ENCODE results near the gene ANXA10.

The ANXA10 gene, protein sequence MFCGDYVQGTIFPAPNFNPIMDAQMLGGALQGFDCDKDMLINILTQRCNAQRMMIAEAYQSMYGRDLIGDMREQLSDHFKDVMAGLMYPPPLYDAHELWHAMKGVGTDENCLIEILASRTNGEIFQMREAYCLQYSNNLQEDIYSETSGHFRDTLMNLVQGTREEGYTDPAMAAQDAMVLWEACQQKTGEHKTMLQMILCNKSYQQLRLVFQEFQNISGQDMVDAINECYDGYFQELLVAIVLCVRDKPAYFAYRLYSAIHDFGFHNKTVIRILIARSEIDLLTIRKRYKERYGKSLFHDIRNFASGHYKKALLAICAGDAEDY

DNA sequence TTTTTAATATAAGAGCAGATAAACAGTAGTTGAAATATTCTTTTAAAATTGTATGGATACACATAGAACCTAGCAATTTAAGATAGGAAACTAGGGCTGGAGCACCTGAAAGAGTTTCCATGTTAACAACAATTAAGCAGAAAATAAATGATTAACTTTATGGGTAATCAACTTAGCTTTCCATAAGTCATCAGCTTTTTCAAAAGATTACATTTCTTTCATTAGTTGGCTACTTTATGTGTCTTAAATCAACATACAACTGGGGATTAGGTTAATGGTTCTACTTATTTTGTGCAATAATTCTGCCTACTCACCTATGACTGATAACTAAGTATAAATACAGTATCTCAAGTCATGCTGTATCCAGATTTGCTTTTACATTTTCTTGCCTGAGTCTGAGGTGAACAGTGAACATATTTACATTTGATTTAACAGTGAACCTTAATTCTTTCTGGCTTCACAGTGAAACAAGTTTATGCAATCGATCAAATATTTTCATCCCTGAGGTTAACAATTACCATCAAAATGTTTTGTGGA lies at the start of gene ANXA10:
TSS of gene ANXA10 (plus strand) at position 362 of the 537 bp plus-strand sequence. CDS start at position 526, 164 bp downstream.
- H3K36me3 ChIP-seq (ENCODE audit: insufficient read depth, low read length): no peaks in the 10 kb centered on the region
- no peak within 1 kb of the TSS for H3K9ac ChIP-seq (ENCODE audit: low read length)
- no peaks in the 10 kb centered on the region for H3K9me3 ChIP-seq (ENCODE audit: low read length)
- H3K4me3 ChIP-seq (ENCODE audit: low read depth in 1 of 2, low read length in 2 of 2): no peak within 1 kb of the TSS
- no peaks in the 10 kb centered on the region for H3K27me3 ChIP-seq (ENCODE audit: control insufficient read depth in 1 of 2, insufficient read depth in 2 of 2, low read length in 2 of 2)
- H3K4me1 ChIP-seq (ENCODE audit: insufficient read depth, low read length): no peaks in the 10 kb centered on the region
- H3K27ac ChIP-seq (ENCODE audit: low read depth, low read length): no peak within 1 kb of the TSS

DNA sequence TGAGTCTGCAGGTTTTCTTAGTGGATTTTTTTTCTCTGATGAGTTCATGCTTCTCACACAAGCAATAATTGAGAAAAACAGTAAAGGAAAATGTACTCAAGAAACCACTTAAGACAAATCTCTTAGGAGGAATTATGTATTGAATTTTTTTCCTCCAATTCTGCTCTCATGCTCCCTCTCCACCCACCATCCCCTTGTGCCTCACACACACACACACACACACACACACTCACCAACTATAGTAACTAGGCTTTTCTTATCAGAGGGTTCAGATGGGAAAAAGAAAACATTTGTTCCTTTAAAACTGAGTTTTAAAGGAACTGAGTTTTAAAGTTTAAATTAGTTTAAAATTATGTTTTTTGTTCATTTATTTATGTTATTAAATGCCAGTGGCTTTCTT lies 47.0 kb upstream of the ANXA10 start:
- Histone ChIP-seq H3K9me3 (ENCODE audit: low read length) (no peaks in the 10 kb centered on the region), H3K36me3 (ENCODE audit: insufficient read depth, low read length) (no peaks in the 10 kb centered on the region), H3K9ac (ENCODE audit: low read length) (no peak overlapping the region), H3K27ac (ENCODE audit: low read depth, low read length) (no peak overlapping the region), H3K4me3 (ENCODE audit: low read depth in 1 of 2, low read length in 2 of 2) (no peak overlapping the region), H3K4me1 (ENCODE audit: insufficient read depth, low read length) (no peaks in the 10 kb centered on the region), H3K27me3 (ENCODE audit: control insufficient read depth in 1 of 2, insufficient read depth in 2 of 2, low read length in 2 of 2) (no peaks in the 10 kb centered on the region)

DNA sequence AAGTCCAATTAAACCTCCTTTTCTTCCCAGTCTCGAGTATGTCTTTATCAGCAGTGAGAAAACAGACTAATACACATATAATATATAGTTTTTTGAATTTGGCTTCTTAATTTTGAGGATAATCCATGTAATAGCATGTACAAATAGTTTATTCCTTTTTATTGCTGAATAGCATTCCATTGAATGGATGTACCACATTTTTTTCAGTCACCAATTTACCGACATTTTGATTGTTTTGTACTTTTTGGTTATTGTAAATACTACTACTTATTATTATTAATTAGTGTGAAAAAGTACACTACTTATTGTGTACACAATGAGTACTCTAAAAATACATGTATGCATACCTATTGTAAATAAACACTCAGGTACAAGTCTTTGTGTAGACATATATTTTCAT lies 42.3 kb upstream of the ANXA10 start:
- H3K9me3 ChIP-seq (ENCODE audit: low read length): no peaks in the 10 kb centered on the region
- H3K4me3 ChIP-seq (ENCODE audit: low read depth in 1 of 2, low read length in 2 of 2): no peak overlapping the region
- H3K9ac ChIP-seq (ENCODE audit: low read length): no peak overlapping the region
- no peaks in the 10 kb centered on the region for H3K27me3 ChIP-seq (ENCODE audit: control insufficient read depth in 1 of 2, insufficient read depth in 2 of 2, low read length in 2 of 2)
- H3K27ac ChIP-seq (ENCODE audit: low read depth, low read length): no peak overlapping the region
- H3K36me3 ChIP-seq (ENCODE audit: insufficient read depth, low read length): no peaks in the 10 kb centered on the region
- H3K4me1 ChIP-seq (ENCODE audit: insufficient read depth, low read length): no peaks in the 10 kb centered on the region

DNA sequence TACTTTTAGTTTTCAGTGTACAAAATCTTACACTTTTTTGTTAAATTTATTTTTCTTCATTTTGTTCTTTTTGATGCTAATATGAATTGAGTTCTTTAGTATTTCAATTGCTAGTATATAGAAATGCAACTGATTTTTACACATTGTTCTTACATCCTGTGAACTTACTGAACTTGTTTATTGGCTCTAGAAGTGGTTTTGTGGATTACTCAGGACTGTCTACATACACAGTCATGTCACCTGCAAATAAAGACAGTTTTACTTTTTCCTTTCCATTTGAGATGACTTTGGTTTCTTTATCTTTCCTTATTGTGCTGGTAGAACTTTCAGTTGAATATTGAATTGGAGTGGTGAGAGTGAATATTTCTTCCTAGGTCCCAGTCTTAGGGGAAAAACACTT lies 40.8 kb upstream of the ANXA10 start:
- Histone ChIP-seq H3K4me1 (ENCODE audit: insufficient read depth, low read length) (no peaks in the 10 kb centered on the region), H3K4me3 (ENCODE audit: low read depth in 1 of 2, low read length in 2 of 2) (no peak overlapping the region), H3K27me3 (ENCODE audit: control insufficient read depth in 1 of 2, insufficient read depth in 2 of 2, low read length in 2 of 2) (no peaks in the 10 kb centered on the region), H3K27ac (ENCODE audit: low read depth, low read length) (no peak overlapping the region), H3K9ac (ENCODE audit: low read length) (no peak overlapping the region), H3K36me3 (ENCODE audit: insufficient read depth, low read length) (no peaks in the 10 kb centered on the region), H3K9me3 (ENCODE audit: low read length) (no peaks in the 10 kb centered on the region)

DNA sequence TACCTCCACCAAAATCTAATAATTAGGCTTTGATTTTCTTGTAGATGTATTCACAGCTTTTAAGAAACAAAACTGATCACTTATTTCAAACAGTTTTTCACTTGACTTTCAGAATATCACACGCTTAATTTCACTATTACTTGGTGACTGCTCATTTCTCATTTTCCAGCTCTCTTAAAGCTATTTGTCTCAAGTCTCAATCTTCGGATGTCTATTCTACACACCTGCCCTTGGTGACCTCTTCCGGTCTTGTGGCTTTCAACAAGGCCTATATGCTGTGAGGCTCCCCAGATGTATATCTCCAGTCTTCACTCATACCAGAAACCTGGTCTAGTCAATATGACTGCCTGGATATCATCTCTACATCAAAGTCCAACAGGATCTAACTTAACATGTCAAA lies 34.9 kb upstream of the ANXA10 start:
- no peak overlapping the region for H3K27ac ChIP-seq (ENCODE audit: low read depth, low read length)
- no peak overlapping the region for H3K4me3 ChIP-seq (ENCODE audit: low read depth in 1 of 2, low read length in 2 of 2)
- no peaks in the 10 kb centered on the region for H3K4me1 ChIP-seq (ENCODE audit: insufficient read depth, low read length)
- no peaks in the 10 kb centered on the region for H3K27me3 ChIP-seq (ENCODE audit: control insufficient read depth in 1 of 2, insufficient read depth in 2 of 2, low read length in 2 of 2)
- H3K9ac ChIP-seq (ENCODE audit: low read length): no peak overlapping the region
- no peaks in the 10 kb centered on the region for H3K36me3 ChIP-seq (ENCODE audit: insufficient read depth, low read length)
- H3K9me3 ChIP-seq (ENCODE audit: low read length): no peaks in the 10 kb centered on the region

DNA sequence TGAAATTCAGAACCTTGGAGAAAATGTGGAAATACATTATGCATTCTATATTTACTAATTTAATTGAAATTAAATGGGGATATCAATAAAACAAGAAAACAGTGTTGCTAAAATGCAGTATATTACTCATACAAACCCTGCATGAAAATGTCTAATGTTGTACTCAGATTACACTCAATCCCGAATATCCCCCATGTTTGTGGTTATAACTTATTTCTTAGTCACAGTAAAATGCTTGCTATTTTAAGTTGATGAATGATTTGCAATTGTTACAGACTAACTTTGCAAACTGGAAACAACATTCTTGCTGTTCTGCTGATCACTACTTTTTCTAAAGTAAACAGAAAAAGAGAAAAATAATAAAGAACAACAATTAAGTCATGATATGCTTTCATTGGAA lies 33.1 kb upstream of the ANXA10 start:
- Histone ChIP-seq H3K9me3 (ENCODE audit: low read length) (no peaks in the 10 kb centered on the region), H3K4me3 (ENCODE audit: low read depth in 1 of 2, low read length in 2 of 2) (no peak overlapping the region), H3K9ac (ENCODE audit: low read length) (no peak overlapping the region), H3K27ac (ENCODE audit: low read depth, low read length) (no peak overlapping the region), H3K27me3 (ENCODE audit: control insufficient read depth in 1 of 2, insufficient read depth in 2 of 2, low read length in 2 of 2) (no peaks in the 10 kb centered on the region), H3K4me1 (ENCODE audit: insufficient read depth, low read length) (no peaks in the 10 kb centered on the region), H3K36me3 (ENCODE audit: insufficient read depth, low read length) (no peaks in the 10 kb centered on the region)

DNA sequence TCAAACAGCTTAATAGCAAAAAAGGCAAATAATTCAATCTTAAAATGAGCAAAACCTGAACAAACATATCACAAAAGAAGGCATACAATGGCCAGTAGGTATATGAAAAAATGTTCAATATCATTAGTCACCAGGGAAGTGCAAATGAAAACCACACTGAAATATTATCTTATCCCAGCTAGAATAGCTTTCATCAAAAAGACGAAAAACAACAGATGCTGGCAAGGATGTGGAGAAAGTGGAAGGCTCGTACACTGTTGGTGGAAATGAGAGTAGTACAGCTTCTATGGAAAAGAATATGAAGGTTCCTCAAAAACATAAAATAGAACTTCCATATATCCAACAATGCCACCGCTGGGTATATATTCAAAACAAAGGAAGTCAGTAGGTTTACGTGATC lies 29.3 kb upstream of the ANXA10 start:
- no peak overlapping the region for H3K27ac ChIP-seq (ENCODE audit: low read depth, low read length)

DNA sequence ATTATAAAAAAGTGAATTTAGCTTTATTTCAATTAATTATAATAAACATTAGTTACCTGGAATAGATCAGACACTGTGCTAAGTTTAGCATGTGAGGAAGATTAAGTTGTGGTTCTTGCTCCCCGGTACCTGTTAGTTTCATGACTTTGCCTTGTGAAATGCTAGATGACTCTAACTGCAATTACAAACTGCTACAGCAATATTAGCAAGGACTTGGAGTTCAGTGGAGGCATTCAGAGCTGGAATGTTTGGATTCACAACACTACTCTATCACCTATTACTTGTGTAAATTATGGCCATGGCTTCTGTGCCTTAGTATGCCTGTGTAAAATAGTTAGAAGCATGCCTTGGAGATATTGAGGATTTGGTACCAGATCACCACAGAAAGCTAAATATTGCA lies 21.4 kb upstream of the ANXA10 start:
- Histone ChIP-seq H3K9me3 (ENCODE audit: low read length) (no peaks in the 10 kb centered on the region), H3K4me3 (ENCODE audit: low read depth in 1 of 2, low read length in 2 of 2) (no peak overlapping the region), H3K36me3 (ENCODE audit: insufficient read depth, low read length) (no peaks in the 10 kb centered on the region), H3K27ac (ENCODE audit: low read depth, low read length) (no peak overlapping the region), H3K27me3 (ENCODE audit: control insufficient read depth in 1 of 2, insufficient read depth in 2 of 2, low read length in 2 of 2) (no peaks in the 10 kb centered on the region), H3K4me1 (ENCODE audit: insufficient read depth, low read length) (no peaks in the 10 kb centered on the region), H3K9ac (ENCODE audit: low read length) (no peak overlapping the region)

More for the DNA sequence above, 29.3 kb upstream of the ANXA10 start:
- H3K36me3 ChIP-seq (ENCODE audit: insufficient read depth, low read length): no peaks in the 10 kb centered on the region
- H3K9ac ChIP-seq (ENCODE audit: low read length): no peak overlapping the region
- H3K9me3 ChIP-seq (ENCODE audit: low read length): no peaks in the 10 kb centered on the region
- no peaks in the 10 kb centered on the region for H3K27me3 ChIP-seq (ENCODE audit: control insufficient read depth in 1 of 2, insufficient read depth in 2 of 2, low read length in 2 of 2)
- no peak overlapping the region for H3K4me3 ChIP-seq (ENCODE audit: low read depth in 1 of 2, low read length in 2 of 2)
- H3K4me1 ChIP-seq (ENCODE audit: insufficient read depth, low read length): no peaks in the 10 kb centered on the region

DNA sequence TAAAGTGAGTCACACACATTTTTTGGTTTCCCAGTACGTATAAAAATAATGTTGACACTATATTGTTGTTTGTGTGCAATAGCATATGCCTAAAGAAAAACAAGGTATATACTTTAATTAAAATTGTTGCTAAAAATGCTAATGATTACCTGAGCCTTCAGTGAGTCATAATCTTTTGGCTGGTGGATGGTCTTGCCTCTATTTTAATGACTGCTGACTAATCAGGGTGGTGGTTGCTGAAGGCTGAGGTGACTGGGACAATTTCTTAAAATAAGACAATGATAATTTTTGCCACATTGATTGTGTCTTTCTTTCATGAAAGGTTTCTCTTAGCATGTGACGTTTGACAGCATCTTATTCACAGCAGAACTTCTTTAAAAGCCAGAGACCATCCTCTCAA lies 21.0 kb upstream of the ANXA10 start:
- Histone ChIP-seq H3K9ac (ENCODE audit: low read length) (no peak overlapping the region), H3K4me1 (ENCODE audit: insufficient read depth, low read length) (no peaks in the 10 kb centered on the region), H3K36me3 (ENCODE audit: insufficient read depth, low read length) (no peaks in the 10 kb centered on the region), H3K27ac (ENCODE audit: low read depth, low read length) (no peak overlapping the region), H3K4me3 (ENCODE audit: low read depth in 1 of 2, low read length in 2 of 2) (no peak overlapping the region), H3K27me3 (ENCODE audit: control insufficient read depth in 1 of 2, insufficient read depth in 2 of 2, low read length in 2 of 2) (no peaks in the 10 kb centered on the region), H3K9me3 (ENCODE audit: low read length) (no peaks in the 10 kb centered on the region)

DNA sequence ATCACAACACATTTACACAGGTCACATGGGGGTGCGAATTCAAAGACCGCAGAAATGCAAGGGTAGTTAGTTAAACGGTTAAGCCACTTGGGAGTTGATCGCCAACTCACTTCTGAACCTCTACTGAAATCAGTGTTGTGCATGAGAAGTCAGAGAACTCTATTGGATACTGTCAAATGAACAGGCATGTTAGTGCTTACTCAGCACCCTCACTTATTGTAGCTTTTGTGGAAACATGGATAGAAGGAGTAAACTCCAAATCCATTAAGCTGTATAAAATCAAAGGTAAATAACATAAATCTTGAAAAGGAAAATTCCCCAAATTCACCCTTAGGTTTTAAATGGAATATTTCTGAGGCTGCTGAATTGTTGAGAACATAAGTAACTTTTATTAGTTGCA lies 17.5 kb upstream of the ANXA10 start:
- Histone ChIP-seq H3K9me3 (ENCODE audit: low read length) (no peaks in the 10 kb centered on the region), H3K36me3 (ENCODE audit: insufficient read depth, low read length) (no peaks in the 10 kb centered on the region), H3K4me3 (ENCODE audit: low read depth in 1 of 2, low read length in 2 of 2) (no peak overlapping the region), H3K9ac (ENCODE audit: low read length) (no peak overlapping the region), H3K4me1 (ENCODE audit: insufficient read depth, low read length) (no peaks in the 10 kb centered on the region), H3K27ac (ENCODE audit: low read depth, low read length) (no peak overlapping the region), H3K27me3 (ENCODE audit: control insufficient read depth in 1 of 2, insufficient read depth in 2 of 2, low read length in 2 of 2) (no peaks in the 10 kb centered on the region)

DNA sequence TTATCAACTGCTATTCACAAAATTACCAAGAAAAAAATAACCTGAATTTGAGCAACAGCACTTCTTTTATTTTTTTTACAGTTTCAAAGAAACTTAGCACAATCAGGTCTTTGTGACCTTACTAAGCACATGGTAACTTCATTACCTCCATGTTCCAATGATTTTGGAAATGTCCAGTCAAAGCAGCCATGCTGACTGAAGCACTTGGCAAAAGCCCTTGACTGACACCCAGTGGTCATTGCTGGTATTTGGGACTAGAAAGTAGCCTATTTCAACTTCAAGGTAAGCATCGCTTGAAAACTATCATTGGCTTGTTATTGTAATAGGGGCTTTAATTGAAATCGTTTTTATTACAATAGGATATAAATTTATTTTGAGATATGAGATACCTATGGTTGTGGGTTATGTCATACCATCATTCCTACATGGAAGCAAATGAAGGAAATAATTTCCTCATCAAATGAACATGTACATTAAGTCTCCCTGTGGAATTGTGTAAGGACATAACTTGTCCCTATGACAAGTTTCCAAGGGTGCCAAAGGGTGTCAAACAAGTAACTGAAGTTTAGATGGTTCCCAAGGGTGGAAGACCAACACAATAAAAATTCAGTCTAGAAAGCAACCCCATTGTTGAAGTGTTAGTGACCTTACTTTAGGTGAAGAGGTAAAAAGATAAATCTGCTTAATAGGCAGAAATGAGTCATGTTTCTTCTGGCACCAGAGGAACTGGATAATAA lies 15.2 kb upstream of the ANXA10 start:
- Histone ChIP-seq H3K9me3 (ENCODE audit: low read length) (no peaks in the 10 kb centered on the region), H3K9ac (ENCODE audit: low read length) (no peak overlapping the region), H3K27ac (ENCODE audit: low read depth, low read length) (no peak overlapping the region), H3K4me1 (ENCODE audit: insufficient read depth, low read length) (no peaks in the 10 kb centered on the region), H3K36me3 (ENCODE audit: insufficient read depth, low read length) (no peaks in the 10 kb centered on the region), H3K27me3 (ENCODE audit: control insufficient read depth in 1 of 2, insufficient read depth in 2 of 2, low read length in 2 of 2) (no peaks in the 10 kb centered on the region), H3K4me3 (ENCODE audit: low read depth in 1 of 2, low read length in 2 of 2) (no peak overlapping the region)
